GM21381 (cell line): ENCODE results near the gene THBD.

Experiments
- ATAC-seq: cut with Tn5 transposase; IDR thresholded peaks from one replicate; pipeline ENCODE4 v1.9.1; 2021; ENCODE audit warnings: mild to moderate bottlenecking, moderate library complexity; ENCODE audit not compliant: unreplicated experiment

Gene THBD

DNA sequence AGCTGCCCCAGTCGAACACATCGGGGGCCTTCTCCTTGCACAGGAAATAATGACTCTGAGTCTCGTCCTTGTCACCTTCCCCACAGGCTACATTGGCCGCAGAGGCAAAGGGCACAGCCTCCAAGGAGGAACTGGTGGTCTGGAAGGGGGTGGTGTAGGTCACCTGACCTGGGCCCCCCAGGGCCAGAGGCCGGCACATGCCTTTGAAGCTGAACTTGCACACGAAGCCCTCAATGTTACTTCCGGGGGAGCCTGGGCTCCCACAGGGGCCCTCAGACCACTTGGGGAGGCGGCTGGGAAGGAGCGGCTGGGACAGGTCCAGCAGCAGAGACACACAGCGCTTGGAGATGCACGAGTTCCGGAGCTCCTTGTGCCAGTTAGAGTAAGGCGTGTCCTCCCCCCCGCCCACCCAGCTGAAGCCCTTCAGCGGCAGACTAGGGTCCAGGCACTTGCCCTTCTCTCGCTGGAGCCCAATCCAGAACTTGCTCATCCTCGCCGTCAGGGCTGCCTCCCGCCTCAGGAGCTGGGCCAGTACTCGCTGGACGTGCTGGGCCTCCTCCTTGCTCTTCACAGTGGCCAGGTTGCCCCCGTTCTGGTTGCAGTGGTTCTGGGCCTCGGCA is 36.1 kb upstream of the THBD start:
- no peak for ATAC-seq

GRCh38 chr20:23084845-23085365 is 35.4 kb upstream of the THBD start:
- ATAC-seq, result no peak

DNA sequence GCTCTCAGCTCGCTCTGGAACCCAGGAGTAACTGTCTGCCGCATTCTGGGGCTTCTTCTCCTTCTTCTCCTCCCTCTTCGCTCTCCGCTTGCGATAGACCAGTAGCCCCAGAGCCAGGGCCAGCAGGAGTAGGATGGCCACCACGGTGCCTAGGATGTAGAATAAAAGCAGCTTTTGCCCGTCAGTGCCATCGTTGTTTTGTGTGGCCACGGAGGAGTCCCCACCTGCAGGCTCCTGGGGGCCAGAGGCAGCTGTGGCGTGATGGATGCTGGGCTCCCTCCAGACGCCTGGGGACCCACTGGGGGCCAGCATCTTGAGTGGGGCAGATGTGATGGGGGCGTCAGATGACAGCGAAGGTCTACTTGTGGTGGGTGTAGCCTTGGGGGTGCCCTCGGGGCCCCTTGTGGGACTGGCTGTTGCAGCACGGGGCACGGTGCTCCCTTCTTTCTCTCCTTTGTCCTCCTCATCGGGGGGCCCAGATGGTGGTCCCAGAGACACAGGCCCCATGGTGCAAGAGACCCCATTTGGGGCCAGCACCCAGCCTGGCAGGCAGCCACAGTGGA is 34.9 kb upstream of the THBD start:
- ATAC-seq, result no peak

- ATAC-seq, result no peak
Measured at GRCh38 chr20:23083553-23084220, 34.2 kb upstream of the THBD start.

GRCh38 chr20:23082846-23083552 is 33.5 kb upstream of the THBD start:
- no peak for ATAC-seq

- no peak for ATAC-seq
Measured at GRCh38 chr20:23081263-23081819, 31.9 kb upstream of the THBD start.

GRCh38 chr20:23080521-23080920 is 31.0 kb upstream of the THBD start:
- ATAC-seq, result no peak

GRCh38 chr20:23079926-23080325 is 30.5 kb upstream of the THBD start:
- ATAC-seq, result no peak

GRCh38 chr20:23079016-23079351 is 29.5 kb upstream of the THBD start:
- ATAC-seq, result no peak

GRCh38 chr20:23078351-23079015 is 29.0 kb upstream of the THBD start:
- ATAC-seq, result no peak

- ATAC-seq, result no peak
Measured at GRCh38 chr20:23077277-23077676, 27.8 kb upstream of the THBD start.

DNA sequence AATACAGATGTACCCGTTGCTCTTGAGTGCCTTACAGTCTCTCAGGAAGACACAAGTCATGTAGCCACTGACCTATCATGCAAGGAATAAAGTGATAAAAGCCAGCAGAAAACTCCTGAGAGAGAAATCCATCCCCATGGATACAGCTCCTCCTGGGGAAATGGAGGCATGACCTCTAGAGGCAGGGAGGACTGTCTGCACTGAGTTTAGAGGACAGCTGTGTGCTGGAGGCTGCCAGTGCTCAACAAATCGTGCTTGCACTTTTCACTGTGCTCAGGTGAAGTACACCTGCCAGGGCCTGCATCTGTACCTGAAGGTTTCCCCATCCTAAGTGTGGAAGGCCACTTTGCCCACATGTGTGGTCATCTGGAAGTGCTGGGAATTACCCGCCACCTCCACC is 24.6 kb upstream of the THBD start:
- ATAC-seq, result no peak

- no peak for ATAC-seq
Measured at GRCh38 chr20:23072892-23073586, 23.6 kb upstream of the THBD start.

DNA sequence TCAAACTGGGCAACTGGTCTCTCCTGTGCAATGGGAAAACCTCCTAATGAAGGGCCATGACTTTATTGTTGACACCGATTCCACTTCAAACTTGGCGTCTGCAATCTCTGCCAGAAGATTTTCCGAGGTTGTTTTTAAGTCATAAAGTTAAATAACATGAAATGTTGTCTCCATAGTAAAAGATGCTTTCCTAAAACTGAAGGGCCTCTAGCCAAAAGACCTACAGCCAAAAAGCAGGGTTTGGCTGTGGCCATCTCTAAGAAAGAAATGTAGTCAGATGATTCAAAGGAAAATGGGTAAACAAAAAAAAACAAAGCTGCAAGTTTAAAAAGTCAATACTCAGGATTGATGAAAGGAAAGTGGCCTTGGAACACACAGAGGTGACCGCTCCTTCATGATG is 22.5 kb upstream of the THBD start:
- ATAC-seq, result no peak

GRCh38 chr20:23071398-23071797 is 21.9 kb upstream of the THBD start:
- ATAC-seq, result no peak

- ATAC-seq, result no peak
Measured at GRCh38 chr20:23069108-23069507, 19.6 kb upstream of the THBD start.

DNA sequence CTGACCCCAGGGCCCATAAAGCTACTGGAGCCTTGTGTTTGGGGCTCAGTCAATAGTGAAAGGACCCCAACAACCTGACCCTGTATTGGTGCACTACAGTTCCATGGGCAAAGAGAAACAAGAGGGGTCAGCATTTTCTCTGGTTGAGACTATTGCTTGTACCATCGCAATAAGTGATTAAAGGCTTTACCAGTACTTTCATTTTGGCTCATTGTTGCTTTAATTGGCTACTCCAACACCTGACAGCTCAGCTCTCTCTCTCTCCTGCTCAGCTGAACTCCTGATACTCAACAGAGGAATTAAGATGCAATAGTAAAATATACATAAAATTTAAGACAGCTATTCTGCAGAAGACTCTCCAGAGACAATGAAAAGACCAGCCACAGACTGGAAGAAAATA is 18.8 kb upstream of the THBD start:
- ATAC-seq, result no peak

- ATAC-seq, result no peak
Measured at GRCh38 chr20:23066772-23067171, 17.3 kb upstream of the THBD start.

DNA sequence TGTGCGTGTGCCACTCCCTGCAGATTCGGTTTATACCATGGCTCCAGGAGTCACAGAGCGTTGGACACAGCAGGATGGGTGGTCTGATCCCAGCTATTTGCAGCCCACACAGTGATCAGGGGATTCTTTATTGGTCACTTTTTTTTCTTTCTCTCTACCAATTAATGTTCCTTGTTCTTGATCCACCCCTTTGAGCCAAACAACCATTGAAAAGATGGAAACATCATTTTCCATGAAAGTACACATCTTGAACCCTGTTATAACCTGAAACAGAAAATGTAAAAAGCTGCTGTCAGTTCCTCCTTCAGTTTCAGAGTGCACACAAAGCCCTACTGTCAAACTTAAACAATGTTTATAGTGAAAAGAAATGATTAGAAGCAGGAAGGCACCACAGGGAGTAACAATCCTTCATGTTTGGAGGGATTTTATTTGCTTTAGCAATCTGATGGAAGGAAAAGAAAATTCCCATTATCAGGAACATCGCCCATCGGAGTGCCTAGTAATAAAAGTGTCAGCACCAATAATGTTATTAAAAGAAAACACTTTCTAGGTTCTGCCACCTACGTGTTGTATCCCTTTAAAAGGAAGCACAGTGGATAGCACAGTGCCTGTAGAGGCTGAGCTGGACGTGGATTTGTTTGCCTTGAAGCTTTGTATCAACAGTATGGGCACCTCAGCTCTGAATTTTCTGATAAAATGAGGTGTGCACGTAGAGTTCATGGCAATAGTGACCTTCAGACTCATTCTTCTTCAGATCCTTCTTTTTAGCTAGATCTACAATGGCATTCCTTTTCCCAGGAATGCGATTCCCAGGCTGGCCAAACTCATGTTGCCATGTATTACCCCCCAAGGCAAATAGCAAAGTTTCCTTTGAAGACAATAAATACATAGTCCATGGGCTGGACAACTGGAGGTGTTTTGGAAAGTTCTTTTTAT is 16.1 kb upstream of the THBD start:
- no peak for ATAC-seq
